IPS DF 19.7 (cell line): Measurements from ENCODE around the gene MID1IP1.

ENCODE experiments used
- DNase-seq: peaks from one replicate; pipeline ENCODE4 v3.0.0-alpha.2; 2013; ENCODE audit warnings: low read depth, low spot score

Gene MID1IP1

GRCh38 chrX:38800981-38801845 lies at the start of gene MID1IP1:
Gene MID1IP1, plus strand, starts transcription at chrX:38801459. Its CDS starts 3,488 bp downstream, at chrX:38804947.
- peak; percentile 70 for DNase-seq

GRCh38 chrX:38754102-38754790 lies 47.0 kb upstream of the MID1IP1 start:
- no peak for DNase-seq

- DNase-seq: no peak
Measured at GRCh38 chrX:38754818-38755718, 46.2 kb upstream of the MID1IP1 start.

DNA sequence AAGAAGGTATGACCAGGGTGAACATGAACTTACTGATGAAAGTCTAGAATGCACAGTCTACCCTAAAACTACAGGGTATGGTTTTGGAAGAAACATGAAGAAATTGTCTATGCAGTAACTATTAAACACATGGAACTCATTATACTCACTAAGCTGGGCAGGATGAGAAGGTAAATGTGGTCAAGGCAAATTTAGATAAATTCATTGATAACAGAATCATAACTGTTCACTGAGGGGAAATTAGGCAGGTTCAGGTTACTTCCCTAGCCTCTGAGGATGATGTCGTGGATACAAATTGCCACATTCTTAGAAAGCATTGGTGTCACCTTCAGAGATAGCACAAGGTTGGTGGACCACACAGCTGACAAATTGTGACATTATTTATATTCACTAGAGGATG lies 40.4 kb upstream of the MID1IP1 start:
- DNase-seq: no peak

DNA sequence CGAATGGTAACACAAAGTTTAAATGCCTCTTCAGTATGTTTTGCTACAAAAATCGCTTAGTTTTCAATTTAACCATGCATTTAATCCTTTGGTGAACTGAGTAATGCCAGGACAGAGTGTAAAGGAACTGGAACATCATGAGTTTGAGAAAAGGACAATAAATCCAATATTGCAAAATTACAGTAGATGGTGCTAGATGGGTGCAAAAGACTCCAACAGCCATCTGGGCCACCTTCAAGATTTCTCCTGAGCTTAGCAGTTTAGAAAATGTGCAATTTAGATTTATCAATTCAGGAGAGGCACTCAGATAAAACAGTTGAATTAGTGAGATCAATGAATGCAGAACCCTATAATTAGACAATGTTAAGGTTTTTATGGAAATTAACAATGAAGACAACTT lies 33.2 kb upstream of the MID1IP1 start:
- DNase-seq: no peak

- DNase-seq: no peak
Measured at GRCh38 chrX:38770152-38770551, 31.1 kb upstream of the MID1IP1 start.

DNA sequence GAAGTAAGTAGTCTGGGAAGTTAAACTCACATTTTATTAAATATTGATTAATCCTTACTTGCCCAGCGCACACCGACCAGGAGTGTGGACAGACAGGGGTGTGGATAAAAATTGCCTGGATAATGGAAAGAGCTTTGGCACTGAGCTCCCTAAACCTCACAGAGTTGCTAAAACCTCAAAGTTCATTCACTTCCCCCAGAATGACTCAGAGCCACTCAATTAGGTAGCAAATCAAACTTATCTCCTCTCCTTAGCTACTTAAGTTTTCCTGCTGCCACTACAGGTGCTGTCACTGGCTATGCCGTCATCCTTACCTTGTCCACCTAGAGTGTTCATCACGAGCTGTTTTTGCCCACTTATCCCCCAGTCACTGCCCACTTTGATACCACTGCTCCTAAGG lies 27.0 kb upstream of the MID1IP1 start:
- DNase-seq: no peak

GRCh38 chrX:38796946-38797345 lies 4.3 kb upstream of the MID1IP1 start:
- DNase-seq: no peak

DNA sequence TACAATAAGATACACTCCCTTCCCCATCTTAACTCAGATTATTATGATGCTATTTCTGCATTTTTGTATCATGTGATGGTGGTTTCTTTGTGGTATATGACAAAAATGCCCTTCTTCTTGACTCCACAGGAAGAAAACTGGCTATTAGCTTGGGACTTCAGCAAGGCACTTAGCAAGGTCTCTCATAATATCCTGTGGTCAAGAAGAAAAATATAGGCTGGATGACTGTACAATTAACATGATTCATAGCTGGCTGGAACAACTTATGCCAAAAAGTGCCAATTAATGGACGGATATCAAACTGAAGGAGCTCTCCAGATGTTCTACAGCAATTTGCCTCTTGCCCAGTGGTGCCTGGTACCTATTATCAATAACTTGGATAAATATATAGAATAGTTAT lies 2.3 kb upstream of the MID1IP1 start:
- no peak for DNase-seq

- no peak for DNase-seq
Measured at GRCh38 chrX:38799995-38800580, 1.2 kb upstream of the MID1IP1 start.

- DNase-seq: no peak
Measured at GRCh38 chrX:38803243-38803587, 2.0 kb downstream of the MID1IP1 start.

DNA sequence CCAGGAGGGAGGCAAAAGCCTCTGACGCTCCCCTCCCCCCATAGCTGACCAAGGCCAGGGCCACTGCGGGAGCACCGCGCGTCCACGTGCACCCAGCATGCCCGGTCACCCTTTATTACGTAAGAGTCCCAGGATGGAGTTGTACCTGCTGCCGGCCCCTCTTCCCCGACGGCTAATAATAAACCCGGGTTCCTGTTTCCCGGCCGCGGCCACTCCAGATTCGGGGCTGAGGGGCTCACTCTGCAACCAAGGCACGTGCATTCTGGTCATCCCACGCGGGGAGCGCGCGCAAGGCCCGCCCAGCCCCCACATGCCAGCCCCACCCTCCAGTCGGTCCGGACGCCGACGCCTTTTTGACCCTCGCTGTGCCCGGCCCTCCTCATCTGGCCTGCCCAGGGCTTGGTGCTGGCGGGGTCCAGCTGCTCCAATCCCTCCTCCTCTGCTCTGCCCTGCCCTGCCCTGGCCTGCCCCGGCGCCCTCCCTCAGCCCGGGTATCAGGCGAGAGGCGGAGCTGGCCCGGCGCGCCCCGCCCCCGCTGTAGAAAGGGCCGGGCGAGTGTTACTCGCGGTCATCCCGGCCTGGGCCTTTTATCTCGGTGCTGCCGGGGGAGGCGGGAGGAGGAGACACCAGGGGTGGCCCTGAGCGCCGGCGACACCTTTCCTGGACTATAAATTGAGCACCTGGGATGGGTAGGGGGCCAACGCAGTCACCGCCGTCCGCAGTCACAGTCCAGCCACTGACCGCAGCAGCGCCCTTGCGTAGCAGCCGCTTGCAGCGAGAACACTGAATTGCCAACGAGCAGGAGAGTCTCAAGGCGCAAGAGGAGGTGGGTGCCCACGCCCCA lies 2.6 kb downstream of the MID1IP1 start:
- DNase-seq: peak; percentile 47

DNA sequence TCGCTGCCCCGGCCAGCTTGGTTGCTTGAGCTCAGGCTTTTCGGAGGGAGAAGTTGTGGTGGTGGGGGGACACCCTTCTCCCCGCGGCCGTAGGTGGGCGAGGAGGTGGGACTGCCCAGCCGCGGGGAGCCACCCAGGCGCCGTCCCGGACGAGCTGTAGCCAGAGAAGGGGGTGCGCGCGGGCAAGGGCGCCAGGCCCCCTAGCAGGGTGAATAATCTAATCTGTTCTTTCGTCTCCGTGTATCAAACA lies 3.1 kb downstream of the MID1IP1 start:
- no peak for DNase-seq

DNA sequence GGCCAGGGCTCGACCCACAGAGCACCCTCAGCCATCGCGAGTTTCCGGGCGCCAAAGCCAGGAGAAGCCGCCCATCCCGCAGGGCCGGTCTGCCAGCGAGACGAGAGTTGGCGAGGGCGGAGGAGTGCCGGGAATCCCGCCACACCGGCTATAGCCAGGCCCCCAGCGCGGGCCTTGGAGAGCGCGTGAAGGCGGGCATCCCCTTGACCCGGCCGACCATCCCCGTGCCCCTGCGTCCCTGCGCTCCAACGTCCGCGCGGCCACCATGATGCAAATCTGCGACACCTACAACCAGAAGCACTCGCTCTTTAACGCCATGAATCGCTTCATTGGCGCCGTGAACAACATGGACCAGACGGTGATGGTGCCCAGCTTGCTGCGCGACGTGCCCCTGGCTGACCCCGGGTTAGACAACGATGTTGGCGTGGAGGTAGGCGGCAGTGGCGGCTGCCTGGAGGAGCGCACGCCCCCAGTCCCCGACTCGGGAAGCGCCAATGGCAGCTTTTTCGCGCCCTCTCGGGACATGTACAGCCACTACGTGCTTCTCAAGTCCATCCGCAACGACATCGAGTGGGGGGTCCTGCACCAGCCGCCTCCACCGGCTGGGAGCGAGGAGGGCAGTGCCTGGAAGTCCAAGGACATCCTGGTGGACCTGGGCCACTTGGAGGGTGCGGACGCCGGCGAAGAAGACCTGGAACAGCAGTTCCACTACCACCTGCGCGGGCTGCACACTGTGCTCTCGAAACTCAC lies 3.6 kb downstream of the MID1IP1 start:
- no peak for DNase-seq

DNA sequence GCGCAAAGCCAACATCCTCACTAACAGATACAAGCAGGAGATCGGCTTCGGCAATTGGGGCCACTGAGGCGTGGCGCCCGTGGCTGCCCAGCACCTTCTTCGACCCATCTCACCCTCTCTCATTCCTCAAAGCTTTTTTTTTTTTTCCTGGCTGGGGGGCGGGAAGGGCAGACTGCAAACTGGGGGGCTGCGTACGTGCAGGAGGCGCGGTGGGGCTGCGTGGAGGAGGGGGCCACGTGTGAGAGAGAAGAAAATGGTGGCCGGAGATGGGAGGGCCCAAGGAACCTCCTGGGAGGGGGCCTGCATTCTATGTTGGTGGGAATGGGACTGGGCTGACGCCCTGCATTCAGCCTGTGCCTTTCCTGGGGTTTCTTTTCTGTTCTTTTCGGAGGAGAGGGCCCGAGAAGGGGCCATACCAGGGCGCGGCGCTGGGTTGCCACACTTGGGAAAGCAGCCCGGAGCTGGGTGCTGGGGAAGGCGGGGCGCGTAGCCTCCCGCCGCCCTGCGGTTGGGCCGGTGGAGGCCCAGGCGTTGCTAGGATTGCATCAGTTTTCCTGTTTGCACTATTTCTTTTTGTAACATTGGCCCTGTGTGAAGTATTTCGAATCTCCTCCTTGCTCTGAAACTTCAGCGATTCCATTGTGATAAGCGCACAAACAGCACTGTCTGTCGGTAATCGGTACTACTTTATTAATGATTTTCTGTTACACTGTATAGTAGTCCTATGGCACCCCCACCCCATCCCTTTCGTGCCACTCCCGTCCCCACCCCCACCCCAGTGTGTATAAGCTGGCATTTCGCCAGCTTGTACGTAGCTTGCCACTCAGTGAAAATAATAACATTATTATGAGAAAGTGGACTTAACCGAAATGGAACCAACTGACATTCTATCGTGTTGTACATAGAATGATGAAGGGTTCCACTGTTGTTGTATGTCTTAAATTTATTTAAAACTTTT lies 4.5 kb downstream of the MID1IP1 start:
- no peak for DNase-seq

DNA sequence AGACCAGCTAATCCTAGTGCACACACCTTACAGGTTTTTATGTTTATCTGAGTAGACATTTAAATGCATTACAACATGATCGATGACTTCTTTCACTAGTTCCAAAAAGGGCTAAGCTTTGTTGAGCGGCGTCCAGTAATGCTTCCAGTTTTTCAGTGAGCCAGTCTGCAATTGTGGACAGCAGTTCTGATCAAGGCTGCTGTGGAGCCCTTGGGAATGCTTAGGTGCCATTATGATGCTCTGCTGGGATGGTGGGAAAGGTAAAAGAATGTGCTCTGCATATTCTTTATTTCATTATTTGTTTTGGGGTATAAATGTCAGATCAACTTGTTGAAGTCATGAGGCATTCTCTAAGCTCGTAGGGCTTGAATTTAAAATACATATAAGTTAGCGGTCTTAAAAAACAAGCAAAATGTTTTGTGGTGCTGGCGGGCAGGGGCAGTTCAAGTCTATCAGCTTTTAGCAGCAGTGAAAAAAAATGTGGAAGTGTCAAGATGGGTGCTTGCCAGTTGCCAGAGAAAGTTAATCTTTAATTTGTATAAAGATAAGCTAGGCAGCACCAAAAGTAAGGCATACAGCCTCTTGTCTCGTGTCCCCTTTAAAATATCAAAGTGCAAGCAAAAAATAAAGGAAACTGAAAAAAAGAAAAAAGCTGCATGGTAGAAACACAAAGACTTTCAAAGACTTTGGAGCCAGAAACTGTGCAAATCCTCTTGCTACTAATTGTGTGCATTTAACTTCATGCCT lies 5.8 kb downstream of the MID1IP1 start:
- no peak for DNase-seq

GRCh38 chrX:38807873-38808272 lies 6.6 kb downstream of the MID1IP1 start:
- no peak for DNase-seq

GRCh38 chrX:38811515-38812243 lies 10.4 kb downstream of the MID1IP1 start:
- no peak for DNase-seq
